SK-N-DZ (cell line): Measurements from ENCODE around the gene PRKAR2B.
"Not testable (repeated sequence)": the region's sequence is repeated elsewhere in the genome, so short reads cannot be mapped to it uniquely, and the experiment has no call there.

Experiments used
- DNase-seq: peaks from one replicate; pipeline ENCODE4 v3.0.0-alpha.2; 2015; ENCODE audit warnings: low spot score

The PRKAR2B gene

GRCh38 chr7:107047902-107048782, 3.6 kb downstream of the PRKAR2B start:
- no peak for DNase-seq

GRCh38 chr7:107048783-107049418, 4.4 kb downstream of the PRKAR2B start:
- no peak for DNase-seq

DNA sequence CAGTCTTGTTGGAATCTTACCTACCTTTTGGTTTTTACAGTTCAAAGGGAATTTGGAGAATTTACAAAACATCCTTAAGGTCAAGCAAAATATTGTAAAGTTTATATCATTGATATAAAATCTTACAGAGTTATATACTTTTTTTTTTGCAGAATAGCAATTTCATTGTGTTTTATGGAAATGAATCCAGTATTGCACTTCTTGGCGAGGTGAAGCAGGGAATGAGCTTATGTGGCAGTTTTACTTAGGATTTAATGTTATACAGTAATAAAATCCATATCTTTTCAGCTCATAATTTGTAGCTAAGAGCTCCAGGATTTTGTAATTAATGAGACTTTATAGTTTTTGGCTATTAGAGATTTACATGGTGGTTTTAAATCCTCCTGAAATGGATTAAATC, 5.0 kb downstream of the PRKAR2B start:
- DNase-seq: no peak

GRCh38 chr7:107049971-107050532, 5.5 kb downstream of the PRKAR2B start:
- no peak for DNase-seq

GRCh38 chr7:107051376-107051775, 6.9 kb downstream of the PRKAR2B start:
- DNase-seq: no peak

GRCh38 chr7:107054965-107055364, 10.5 kb downstream of the PRKAR2B start:
- DNase-seq: not testable (repeated sequence)

DNA sequence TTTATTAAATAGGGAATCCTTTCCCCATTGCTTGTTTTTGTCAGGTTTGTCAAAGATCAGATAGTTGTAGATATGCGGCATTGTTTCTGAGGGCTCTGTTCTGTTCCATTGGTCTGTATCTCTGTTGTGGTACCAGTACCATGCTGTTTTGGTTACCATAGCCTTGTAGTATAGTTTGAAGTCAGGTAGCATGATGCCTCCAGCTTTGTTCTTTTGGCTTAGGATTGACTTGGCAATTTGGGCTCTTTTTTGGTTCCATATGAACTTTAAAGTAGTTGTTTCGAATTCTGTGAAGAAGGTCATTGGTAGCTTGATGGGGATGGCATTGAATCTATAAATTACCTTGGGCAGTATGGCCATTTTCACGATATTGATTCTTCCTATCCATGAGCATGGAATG, 11.6 kb downstream of the PRKAR2B start:
- DNase-seq: not testable (repeated sequence)

- DNase-seq: no peak
Measured at GRCh38 chr7:107056728-107057473, 12.4 kb downstream of the PRKAR2B start.

DNA sequence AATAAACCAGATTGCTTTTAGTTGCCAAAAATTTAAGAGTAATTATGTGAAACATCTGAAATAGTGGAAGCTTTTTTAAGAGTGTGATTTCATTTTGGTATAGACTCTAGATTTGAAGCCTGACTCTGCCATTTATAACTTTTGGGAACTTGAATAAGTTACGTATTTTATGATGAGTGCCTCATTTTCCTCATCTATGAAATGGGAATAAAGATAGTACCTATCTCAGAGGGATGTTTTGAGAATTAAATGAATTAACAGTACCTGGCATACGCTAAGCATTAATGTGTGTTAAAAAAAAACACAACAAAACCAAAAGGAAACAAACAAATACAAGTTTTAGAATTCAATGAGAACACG, 12.9 kb downstream of the PRKAR2B start:
- no peak for DNase-seq

GRCh38 chr7:107059468-107059867, 15.0 kb downstream of the PRKAR2B start:
- no peak for DNase-seq

GRCh38 chr7:107063245-107064120, 19.0 kb downstream of the PRKAR2B start:
- DNase-seq: no peak

DNA sequence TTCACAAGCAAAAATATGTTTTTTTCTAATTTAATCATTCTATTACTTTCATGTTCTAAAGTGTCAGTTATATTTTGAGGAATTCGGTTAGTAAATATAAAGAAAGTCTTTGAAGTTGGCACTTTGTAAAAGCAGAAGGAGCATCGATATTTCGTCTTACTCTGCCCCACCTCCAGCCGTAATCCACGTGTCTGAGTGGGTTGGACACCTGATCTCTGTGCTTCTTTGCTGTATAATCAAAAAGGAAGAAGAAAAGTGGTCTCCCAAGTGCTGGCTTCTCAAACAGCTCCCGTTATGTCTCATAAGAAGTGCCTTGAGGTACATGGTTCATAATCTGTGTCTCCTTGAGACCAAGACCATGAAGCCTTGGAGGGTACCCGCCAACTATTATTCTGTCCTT, 19.8 kb downstream of the PRKAR2B start:
- DNase-seq: no peak

DNA sequence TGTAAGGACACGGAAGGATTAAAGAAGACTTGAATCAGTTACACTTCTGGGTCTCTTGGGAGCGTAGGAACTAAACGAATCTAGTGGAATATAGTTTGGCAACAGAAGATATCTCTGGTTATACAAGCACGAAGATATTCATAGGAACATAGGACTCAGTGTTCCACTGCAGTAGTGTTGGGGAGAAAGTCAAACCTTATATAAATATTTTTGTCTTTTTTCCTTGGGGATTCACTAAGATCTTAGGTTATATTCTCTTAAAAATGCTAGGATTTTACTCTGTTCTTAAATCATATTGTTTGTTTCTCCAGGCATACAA, 21.4 kb downstream of the PRKAR2B start:
- no peak for DNase-seq

GRCh38 chr7:107068156-107068555, 23.7 kb downstream of the PRKAR2B start:
- DNase-seq: no peak

- no peak for DNase-seq
Measured at GRCh38 chr7:107069457-107069856, 25.0 kb downstream of the PRKAR2B start.

DNA sequence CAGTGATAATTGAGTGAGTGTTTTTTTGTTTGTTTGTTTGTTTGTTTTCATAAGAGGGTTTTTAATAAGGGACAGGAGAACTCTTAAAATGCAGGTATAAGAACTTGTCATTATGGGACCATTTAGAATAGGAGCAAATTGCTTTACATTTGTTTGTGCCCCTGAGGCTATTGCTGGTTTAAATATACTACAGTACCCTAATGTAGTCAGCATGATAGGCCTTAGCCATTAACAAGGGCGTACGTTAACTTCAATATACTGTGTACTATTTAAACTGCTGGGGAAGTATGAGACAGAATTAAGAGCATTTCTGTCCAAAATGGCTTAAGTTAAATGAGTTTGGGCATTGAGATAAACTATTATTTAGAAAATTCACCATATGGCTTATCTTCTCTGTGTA, 26.2 kb downstream of the PRKAR2B start:
- no peak for DNase-seq

DNA sequence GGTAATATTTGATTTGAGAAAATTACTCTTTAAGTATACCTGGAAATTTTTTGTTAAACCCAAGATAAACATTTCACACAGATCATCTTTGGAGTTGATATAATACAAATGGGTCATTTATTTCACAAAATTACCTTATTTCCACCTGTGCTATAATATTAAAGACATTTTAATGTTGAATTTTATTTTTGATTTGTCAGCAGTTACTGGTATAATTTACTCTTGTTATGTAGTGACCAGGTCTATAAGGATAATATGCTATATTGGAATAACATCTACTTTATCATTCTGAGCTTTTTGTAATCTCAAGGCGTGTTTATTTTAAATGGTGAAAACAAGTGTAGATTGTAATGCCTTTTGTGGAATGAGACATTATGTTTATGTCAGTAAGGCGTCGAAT, 26.6 kb downstream of the PRKAR2B start:
- DNase-seq: no peak

- peak; percentile 84 for DNase-seq
Measured at GRCh38 chr7:107072133-107072532, 27.6 kb downstream of the PRKAR2B start.

- no peak for DNase-seq
Measured at GRCh38 chr7:107075863-107076574, 31.5 kb downstream of the PRKAR2B start.
